Measurements from ENCODE around the gene SPAG16.

SPAG16 gene

GRCh38 chr2:214096208-214096715, 812.0 kb downstream of the SPAG16 start:
- H3K36me3 ChIP-seq (ENCODE audit: control insufficient read depth in 2 of 2, insufficient read depth in 1 of 2, low read length in 2 of 2) = no peaks in the 10 kb centered on the region
- ChIA-PET CTCF (no interaction called here), POLR2A (no interaction called here)
- H3K4me3 ChIP-seq (ENCODE audit: low read depth, low read length) = no peak overlapping the region
- TF ChIP-seq SCRT2 (tag by site-specific recombination; IDR thresholded peaks at IDR 0.05) (no peak), SP2 (tag by site-specific recombination; IDR thresholded peaks at IDR 0.05) (no peak), REST (tag by site-specific recombination; IDR thresholded peaks at IDR 0.05) (no peak), PRDM2 (tag by site-specific recombination; IDR thresholded peaks at IDR 0.05; ENCODE audit: borderline replicate concordance) (no peak), ZNF138 (tag by site-specific recombination; IDR thresholded peaks at IDR 0.05; ENCODE audit: borderline replicate concordance) (no peak), ZNF341 (tag by site-specific recombination; IDR thresholded peaks at IDR 0.05; ENCODE audit: low read depth) (no peak), ZFP37 (tag by site-specific recombination; IDR thresholded peaks at IDR 0.05) (no peak), ZNF776 (tag by site-specific recombination; IDR thresholded peaks at IDR 0.05; ENCODE audit: borderline replicate concordance) (no peak), ZNF48 (tag by site-specific recombination; IDR thresholded peaks at IDR 0.05) (no peak), ZNF426 (tag by site-specific recombination; IDR thresholded peaks at IDR 0.05) (no peak), ZNF76 (tag by site-specific recombination; IDR thresholded peaks at IDR 0.05; ENCODE audit: borderline replicate concordance, low read depth) (no peak), ZNF488 (tag by site-specific recombination; IDR thresholded peaks at IDR 0.05) (no peak), ZNF791 (tag by site-specific recombination; IDR thresholded peaks at IDR 0.05) (no peak), ZNF18 (tag by site-specific recombination; IDR thresholded peaks at IDR 0.05) (no peak)
- H3K4me1 ChIP-seq (ENCODE audit: control insufficient read depth, insufficient read depth, low read length) = no peaks in the 10 kb centered on the region
- no peaks in the 10 kb centered on the region for H3K9me3 ChIP-seq (ENCODE audit: control insufficient read depth, insufficient read depth, low read depth, low read length)
- no peak overlapping the region for H3K27ac ChIP-seq (ENCODE audit: extremely low read depth, low read depth, low read length)
